Psoas muscle (tissue), 8 donors: ENCODE data around the gene GATD1. TPM values are rescaled to one million over a fixed set of nuclear protein-coding genes. Genes with fewer than 3 reads are reported as not detected.

ENCODE experiments used
- ATAC-seq, 4 donors: fragments of 200-7000 bp; cut with Tn5 transposase; one replicate each; pipeline ENCODE4 v1.9.1; 2020; ENCODE audit warnings: moderate library complexity in 3 of 4, mild to moderate bottlenecking in 2 of 4
- DNase-seq, 2 donors: peaks; one replicate each; pipeline ENCODE4 v3.0.0-alpha.2; 2020
- H3K27ac ChIP-seq: fragments of 200-600 bp; one replicate; pipeline ENCODE4 v1.8.0; 2022
- H3K27me3 ChIP-seq, 3 donors: fragments of 200-600 bp in 1 of 3; one replicate each; pipeline versions ENCODE4 v1.6.1 to v1.8.0; 2013 to 2022; ENCODE audit warnings: low read length in 2 of 3, mild to moderate bottlenecking in 2 of 3, moderate library complexity in 1 of 3; ENCODE audit not compliant: insufficient read depth in 3 of 3
- H3K36me3 ChIP-seq, 2 donors: fragments of 200-600 bp in 1 of 2; one replicate each; pipeline versions ENCODE4 v1.6.1 to v1.8.0; 2013 to 2022; ENCODE audit warnings: low read depth in 1 of 2, mild to moderate bottlenecking in 1 of 2, moderate library complexity in 1 of 2; ENCODE audit not compliant: insufficient read depth in 1 of 2
- H3K4me1 ChIP-seq: fragments of 200-600 bp; one replicate; pipeline ENCODE4 v1.8.0; 2022
- H3K4me3 ChIP-seq: fragments of 200-600 bp; one replicate; pipeline ENCODE4 v1.8.0; 2022; ENCODE audit warnings: mild to moderate bottlenecking
- H3K9me3 ChIP-seq: fragments of 200-600 bp; one replicate; pipeline ENCODE4 v1.8.0; 2022
- WGBS, 3 donors: extraction: QIAGEN DNeasy Blood & Tissue Kit; methylation state at CpG; one replicate each; pipeline versions ENCODE4 v1.1.6 to v1.1.7; 2013; 5-methylcytosine and 5-hydroxymethylcytosine counted together
- intact Hi-C, 2 donors: fragments of 100-400 bp; cut with DNase I; formaldehyde crosslinking; loops; one replicate each; pipeline versions ENCODE4 v1.11.0 to v1.14.2; 2022
- polyA plus RNA-seq, 3 donors: library from polyadenylated mRNA; stranded (reverse); fragments of 200-250 nt; gene quantifications; one replicate each; pipeline ENCODE4 v1.2.3, GENCODE V29; 2013
- total RNA-seq, 4 donors: library from RNA; stranded (reverse); fragmentation: NEBNext Ultra II Directional in 2 of 4; extraction: Animal tissue kit (Norgen Biotek cat#: 25700) in 2 of 4; gene quantifications; one replicate each; pipeline versions ENCODE4 v1.2.1 to v1.2.4, GENCODE V29; 2021 to 2023
- TF ChIP-seq, protein P1 (sequence below): fragments of 200-600 bp; IDR thresholded peaks from one replicate; pipeline ENCODE4 v1.8.0; 2022; ENCODE audit warnings: antibody characterized with exemption
- donor health status: healthy with polysubstance abuse.
- donor health status: DM: no; HTN: no; CAD: no; lungs with moderate emphysema.
- donor health status: Bipolar disorder and iron deficiency.
- donor health status: healthy.
- donor health status: DM: yes; HTN: yes; CAD: no.
- donor health status: DM: no; HTN: no; CAD: no.
- donor health status: DM: no; HTN: no; CAD: no.
- donor health status: DM: yes; HTN: yes; CAD: no.

GATD1 gene
- total and polyA plus RNA-seq, 7 donors, result 11.0 to 32.6 (median 20.9) TPM

DNA sequence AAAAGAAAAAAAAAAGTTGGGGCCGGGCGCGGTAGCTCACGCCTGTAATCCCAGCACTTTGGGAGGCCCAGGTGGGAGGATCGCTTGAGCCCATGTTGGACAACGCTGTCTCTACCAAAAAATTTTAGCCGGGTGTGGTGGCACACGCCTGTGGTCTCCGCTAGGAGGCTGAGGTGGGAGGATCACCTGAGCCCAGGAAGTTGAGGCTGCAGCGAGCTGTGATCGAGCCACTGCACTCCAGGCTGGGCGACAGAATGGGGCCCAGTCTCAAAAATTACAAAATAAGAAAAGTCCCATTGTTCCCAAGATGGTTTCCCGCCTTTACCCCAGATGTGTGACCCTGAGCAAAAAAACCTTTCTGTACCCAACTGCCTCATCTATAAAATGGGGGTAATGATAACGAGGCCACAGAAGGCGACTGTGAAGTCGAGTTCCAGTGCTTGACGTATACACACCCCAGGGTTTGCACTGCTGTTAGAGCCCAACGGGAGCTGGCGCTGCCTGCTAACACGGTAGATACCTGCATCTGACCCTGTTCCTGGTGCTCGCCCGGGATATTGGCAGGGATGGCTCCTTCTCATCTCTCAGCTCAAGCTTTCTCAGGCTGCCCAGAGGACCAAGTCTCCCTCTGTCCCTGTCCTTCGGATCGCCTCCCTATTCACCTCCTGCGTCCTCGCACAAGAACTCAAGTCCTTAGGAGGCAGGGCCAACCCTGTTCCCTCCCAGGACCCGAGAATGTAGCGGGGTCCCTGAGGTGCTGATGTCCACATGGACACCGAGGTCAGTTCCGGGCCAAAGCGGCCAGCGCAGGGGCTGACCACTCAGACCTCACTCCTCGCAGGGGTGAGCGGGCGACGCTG, 31.4 kb upstream of the GATD1 start:
- ATAC-seq, result peak in 3 of 4 donors; percentile 75 to 80 (median 79)
- H3K27ac ChIP-seq, result peak overlapping the region; percentile 97

DNA sequence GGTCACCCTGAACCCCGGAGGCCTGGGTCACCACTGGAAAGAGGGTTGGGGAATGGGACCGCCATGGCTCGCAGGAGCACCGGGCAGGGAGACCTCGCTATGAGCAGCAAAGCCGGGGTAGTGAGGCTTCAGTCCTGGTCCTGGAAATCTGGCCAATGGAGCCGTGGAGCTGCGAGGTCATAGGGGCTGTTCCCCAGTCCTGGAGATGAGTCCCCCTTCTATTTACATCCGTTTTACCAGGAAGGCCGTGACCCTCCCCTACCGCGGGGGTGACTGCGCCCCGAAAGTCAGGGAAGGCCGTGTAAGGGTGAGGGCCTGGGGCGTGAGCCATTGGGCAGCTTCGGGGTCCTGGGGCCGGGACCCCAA, 27.3 kb upstream of the GATD1 start:
- TF ChIP-seq, protein P1, sequence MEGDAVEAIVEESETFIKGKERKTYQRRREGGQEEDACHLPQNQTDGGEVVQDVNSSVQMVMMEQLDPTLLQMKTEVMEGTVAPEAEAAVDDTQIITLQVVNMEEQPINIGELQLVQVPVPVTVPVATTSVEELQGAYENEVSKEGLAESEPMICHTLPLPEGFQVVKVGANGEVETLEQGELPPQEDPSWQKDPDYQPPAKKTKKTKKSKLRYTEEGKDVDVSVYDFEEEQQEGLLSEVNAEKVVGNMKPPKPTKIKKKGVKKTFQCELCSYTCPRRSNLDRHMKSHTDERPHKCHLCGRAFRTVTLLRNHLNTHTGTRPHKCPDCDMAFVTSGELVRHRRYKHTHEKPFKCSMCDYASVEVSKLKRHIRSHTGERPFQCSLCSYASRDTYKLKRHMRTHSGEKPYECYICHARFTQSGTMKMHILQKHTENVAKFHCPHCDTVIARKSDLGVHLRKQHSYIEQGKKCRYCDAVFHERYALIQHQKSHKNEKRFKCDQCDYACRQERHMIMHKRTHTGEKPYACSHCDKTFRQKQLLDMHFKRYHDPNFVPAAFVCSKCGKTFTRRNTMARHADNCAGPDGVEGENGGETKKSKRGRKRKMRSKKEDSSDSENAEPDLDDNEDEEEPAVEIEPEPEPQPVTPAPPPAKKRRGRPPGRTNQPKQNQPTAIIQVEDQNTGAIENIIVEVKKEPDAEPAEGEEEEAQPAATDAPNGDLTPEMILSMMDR, result no peak
- Histone ChIP-seq H3K27me3 (no peaks in the 10 kb centered on the region), H3K9me3 (no peaks in the 10 kb centered on the region), H3K27ac (peak overlapping the region; percentile 81), H3K36me3 (peaks cover 0 to 36% of the 10 kb centered on the region in 2 donors), H3K4me3 (peak overlapping the region; percentile 72), H3K4me1 (peaks cover 24% of the 10 kb centered on the region)
- DNase-seq (no peak), ATAC-seq (no peak)
- WGBS, 3 donors, result 6 to 8% (median 7%) methylated on average over 16 to 18 of the region's 18 CpGs
- intact Hi-C loops, result no loop called here

More for the DNA sequence above, 31.4 kb upstream of the GATD1 start:
- H3K4me1 ChIP-seq, result peaks cover 45% of the 10 kb centered on the region
- H3K4me3 ChIP-seq, result peak overlapping the region; percentile 93
- peaks cover 9 to 28% of the 10 kb centered on the region in 2 donors for H3K36me3 ChIP-seq
- WGBS, 3 donors, result 30 to 31% (median 30%) methylated on average over 34 to 36 of the region's 36 CpGs
- no peaks in the 10 kb centered on the region for H3K9me3 ChIP-seq
- TF ChIP-seq, protein P1, result no peak
- peak; percentile 91 to 96 for DNase-seq
- no peaks in the 10 kb centered on the region for H3K27me3 ChIP-seq
- intact Hi-C loops, result no loop called here

DNA sequence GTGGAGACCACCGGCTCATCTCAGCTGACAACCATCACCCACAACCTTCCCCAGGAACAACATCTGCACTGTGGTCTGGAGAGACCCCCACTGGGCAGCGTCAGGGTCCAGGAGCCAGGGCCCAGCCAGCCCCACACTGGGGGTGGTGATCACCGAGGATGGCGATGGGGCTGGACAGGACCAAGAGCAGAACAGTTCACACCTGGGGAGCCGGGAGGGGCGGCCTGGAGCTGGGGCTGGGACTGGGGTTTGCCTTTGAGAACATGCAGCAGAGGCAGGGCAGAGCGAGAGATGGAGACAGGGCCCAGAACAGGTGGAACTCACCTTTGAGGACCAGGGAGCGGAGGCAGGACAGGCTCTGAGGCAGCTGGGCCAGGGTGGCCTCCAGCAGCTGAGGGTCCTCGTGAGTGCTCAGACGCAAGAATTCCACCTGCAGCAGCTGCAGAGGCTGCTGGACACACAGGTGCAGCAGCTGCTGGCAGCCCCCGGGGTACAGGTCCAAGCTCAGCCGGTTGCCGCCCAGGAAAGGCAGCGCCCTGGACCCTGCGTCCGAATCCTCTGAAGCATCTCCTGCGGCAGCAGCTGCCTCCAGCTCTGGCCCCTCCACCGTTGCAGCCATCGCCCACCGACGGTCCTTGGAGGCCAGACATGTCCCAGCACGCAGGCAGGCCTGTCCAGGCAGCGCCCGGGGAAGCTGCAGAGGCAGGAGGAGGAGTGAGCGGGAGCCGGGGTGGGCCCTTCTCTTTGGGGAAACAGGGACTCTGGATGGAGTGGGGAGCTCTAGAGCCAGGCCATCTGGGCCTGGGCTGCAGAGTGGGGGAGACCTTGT, 26.7 kb upstream of the GATD1 start:
- TF ChIP-seq, protein P1, result no peak
- 52 to 55% (median 55%) methylated on average over 25 to 26 of the region's 26 CpGs for WGBS, 3 donors
- no peaks in the 10 kb centered on the region for H3K9me3 ChIP-seq
- DNase-seq (no peak), ATAC-seq (no peak)
- intact Hi-C loops, result no loop called here
- H3K4me1 ChIP-seq, result peaks cover 24% of the 10 kb centered on the region
- no peaks in the 10 kb centered on the region for H3K27me3 ChIP-seq
- H3K27ac ChIP-seq, result no peak overlapping the region
- peak overlapping the region; percentile 72 for H3K4me3 ChIP-seq
- peaks cover 0 to 42% of the 10 kb centered on the region in 2 donors for H3K36me3 ChIP-seq

DNA sequence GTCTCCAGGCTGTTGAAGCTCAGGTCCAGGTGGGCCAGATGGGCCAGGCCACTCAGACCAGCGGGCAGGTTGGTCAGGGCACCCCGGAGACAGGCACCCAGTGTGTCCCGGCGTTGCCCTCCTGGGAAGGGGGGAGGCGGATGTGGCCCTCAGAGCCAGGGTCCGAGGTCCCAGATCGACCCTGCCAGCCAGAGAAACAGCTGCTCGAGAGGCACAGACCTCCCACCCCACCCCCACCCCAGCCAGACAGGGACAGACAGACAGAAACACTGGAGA, 26.1 kb upstream of the GATD1 start:
- H3K4me3 ChIP-seq, result no peak overlapping the region
- TF ChIP-seq, protein P1, result no peak
- WGBS, 3 donors, result 74 to 85% (median 82%) methylated on average over 8 of the region's 8 CpGs
- peaks cover 0 to 44% of the 10 kb centered on the region in 2 donors for H3K36me3 ChIP-seq
- DNase-seq (no peak), ATAC-seq (no peak)
- no peaks in the 10 kb centered on the region for H3K27me3 ChIP-seq
- no peaks in the 10 kb centered on the region for H3K9me3 ChIP-seq
- no peak overlapping the region for H3K27ac ChIP-seq
- peaks cover 24% of the 10 kb centered on the region for H3K4me1 ChIP-seq
- intact Hi-C loops, result no loop called here
